Midbrain (tissue), 1 donor: ENCODE measurements around the gene ASB8.
"Not testable (repeated sequence)": the region's sequence is repeated elsewhere in the genome, so short reads cannot be mapped to it uniquely, and the experiment has no call there.

ENCODE experiments used
- DNase-seq: peaks from one replicate; lab custom pipeline; 2025; lab: John Stamatoyannopoulos, UW

The ASB8 gene

DNA sequence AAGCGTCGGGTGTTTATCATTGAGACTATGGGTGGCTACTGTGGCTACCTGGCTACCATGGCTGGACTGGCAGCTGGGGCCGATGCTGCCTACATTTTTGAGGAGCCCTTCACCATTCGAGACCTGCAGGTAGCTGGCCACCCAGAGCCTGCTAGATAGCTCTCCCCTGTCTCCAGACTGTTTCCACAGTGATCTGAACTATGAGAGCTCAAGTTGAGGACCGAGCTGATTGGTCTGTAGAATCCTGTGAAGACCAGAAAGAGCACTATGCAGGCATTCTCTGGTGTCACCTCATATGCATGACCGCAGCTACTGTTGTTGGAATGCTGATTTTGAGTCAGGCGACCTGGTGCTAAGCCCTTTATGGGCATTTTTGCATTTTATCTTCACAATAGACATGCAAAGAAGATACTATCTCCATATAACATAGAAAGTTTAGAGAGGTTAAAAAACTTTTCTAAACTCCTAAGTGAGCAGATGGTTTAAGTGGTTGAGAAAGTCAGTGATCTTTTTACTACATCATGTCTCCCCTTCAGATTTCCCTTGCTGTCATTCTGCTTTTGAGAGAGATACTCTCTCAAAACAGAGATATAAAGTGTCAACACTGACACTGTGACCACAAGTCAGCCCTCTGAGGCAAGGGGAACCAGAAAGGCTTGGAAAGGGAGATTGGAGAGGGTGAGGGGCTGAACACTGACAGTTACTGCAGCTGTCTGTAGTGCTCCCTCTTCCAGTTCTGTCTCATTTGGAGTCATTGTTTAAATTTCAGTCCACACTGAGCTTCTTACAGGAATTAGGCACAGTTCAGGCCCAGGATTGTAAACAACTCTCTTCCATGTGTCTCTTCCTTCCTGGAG is 14.3 kb downstream of the ASB8 start:
- DNase-seq: no peak

DNA sequence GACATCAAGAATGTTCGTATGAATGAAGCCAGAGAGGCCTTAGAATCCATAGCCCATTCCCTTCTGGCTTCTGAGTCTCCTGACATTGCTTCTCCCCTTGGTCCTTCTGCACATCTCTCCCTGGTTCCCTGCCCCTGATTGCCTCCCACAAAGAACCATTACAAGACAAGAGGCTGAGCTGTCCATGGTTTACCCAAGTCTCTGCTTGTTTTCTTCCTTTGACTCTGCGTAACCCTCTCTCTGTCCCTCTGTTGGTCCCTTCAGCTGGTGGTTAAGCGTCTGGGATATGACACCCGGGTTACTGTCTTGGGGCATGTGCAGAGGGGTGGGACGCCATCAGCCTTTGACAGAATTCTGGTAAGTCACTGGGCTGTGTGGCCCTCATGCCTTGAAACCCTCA is 22.3 kb downstream of the ASB8 start:
- DNase-seq: no peak

DNA sequence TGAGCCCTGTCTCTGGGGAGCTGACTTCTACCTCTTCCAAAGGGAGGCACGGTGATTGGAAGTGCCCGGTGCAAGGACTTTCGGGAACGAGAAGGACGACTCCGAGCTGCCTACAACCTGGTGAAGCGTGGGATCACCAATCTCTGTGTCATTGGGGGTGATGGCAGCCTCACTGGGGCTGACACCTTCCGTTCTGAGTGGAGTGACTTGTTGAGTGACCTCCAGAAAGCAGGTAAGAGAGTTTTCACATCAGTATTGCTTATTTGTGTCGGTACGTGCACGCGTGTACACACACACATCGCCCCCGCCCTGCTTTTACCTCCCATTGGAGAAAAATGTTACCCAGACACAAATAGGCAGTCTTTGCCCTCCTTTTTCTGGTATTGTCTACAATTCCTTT is 24.5 kb downstream of the ASB8 start:
- no peak for DNase-seq

DNA sequence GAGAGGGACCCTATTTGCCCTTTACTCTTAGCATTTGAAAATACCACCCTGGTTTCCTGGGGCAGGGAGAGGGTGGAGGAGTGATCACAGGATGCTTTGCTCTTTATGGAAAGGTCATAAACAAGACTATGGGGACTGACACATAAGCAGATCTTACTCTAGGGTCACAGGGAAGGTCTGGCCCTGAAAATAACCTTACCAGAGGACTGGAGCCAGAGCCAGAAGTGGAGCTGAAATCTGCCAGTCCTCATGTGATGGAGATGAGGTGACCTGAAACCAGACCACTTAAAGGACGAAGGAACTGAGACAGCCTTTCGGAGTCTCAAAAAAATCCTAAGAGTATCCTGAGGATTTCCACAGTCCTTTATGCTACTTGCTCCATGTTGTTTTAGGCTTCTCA is 25.8 kb downstream of the ASB8 start:
- DNase-seq: no peak

DNA sequence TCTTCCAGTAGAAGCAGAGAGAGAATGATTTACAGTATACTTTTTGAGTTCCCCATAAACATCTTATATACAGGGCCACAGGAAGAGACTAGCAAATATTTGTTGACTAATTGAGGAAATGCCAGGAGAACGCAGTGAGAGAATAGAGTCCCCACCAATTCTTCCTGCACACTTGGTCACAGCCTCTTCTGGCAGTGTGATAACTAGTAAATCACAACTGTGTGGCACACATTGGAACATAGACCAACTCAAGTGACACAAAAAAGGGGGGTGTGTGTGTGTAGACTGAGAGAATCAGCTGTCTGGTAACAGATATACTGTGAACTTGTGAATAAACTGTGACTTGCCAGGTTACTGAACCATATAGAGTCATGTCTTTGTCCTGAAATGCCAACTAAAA is 27.9 kb downstream of the ASB8 start:
- DNase-seq: no peak

DNA sequence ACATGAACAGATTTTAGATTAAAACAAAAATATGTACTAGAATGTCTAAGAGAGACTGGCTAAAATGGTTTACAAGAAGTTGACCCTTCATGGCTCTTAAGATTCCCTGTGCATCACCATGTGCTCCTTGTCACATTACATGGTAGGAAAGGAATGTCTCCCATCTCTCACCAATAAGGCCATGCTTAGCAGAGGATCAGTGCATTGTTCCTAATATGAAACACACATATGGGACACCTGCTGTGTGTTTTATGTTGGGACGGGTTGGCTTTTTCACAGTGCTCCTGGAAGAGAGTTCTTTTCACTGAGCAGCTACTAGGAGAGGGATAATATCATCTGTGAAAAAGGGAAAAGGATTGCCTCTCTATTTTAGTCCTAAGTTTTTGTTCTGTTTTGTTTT is 28.5 kb downstream of the ASB8 start:
- no peak for DNase-seq

DNA sequence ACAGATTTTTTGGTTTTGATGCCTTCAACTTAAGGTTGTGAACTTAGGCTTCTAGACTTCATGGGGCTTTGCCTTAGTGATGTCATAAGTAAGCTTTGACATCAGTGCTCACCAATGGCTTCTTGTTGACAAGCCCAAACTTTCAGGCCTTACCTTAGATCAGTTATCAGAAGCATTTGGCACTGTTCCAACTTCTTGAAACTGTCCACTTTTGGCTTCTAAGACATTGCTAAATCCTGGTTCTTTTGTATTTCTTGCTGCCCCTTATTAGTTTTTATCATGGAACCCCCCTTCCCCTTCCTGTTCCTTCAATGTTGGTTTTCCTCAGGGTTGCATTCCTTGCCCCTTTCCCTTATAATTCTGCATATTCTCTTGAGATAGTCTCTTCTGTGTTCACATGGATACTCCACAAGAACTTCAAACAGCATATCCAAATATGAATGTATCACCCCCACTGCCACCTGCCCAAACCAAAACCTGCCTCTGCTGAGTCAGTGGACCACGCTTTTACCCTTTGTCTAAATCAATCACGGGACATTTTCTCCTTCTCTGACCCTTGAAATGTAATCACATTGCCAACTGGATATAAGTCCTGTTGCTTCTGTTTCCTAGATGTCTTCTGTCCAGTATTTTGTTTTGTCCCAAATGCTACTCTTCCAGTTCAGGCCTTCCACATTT is 30.2 kb downstream of the ASB8 start:
- no peak for DNase-seq

DNA sequence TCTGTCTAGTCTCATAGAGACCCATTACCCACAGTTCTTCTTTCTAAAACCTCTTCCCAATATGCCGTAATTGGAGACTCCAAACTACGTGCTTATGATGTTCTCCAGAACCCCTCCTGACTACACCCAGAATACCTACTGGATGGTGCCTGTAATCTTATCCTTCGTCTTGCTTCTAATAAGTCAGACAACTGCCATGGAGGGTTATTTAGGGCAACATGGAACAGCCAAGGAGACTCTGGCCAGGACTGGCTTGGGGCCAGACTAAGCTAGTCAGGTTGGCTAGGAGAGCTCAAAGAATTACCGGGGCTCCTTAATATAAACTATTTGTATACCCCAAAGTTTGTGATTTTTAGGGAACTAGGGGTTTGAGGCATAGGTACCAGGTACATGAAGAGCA is 31.3 kb downstream of the ASB8 start:
- DNase-seq: no peak

DNA sequence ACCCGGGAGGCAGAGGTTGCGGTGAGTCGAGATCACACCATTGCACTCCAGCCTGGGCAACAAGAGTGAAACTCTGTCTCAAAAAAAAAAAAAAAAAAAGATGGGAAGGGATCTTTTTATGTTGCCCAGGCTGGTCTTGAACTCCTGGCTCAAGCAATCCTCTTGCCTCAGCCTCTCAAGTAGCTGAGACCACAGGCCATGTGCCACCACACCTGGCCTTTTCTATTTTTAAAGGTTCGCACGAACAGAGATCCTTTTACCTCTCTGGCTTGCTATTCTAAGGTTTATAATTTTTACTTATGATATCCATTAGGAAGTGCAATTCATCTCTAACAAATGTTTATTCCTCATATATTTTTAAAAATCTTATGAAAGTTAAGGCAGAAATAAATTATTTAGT is 31.8 kb downstream of the ASB8 start:
- not testable (repeated sequence) for DNase-seq

DNA sequence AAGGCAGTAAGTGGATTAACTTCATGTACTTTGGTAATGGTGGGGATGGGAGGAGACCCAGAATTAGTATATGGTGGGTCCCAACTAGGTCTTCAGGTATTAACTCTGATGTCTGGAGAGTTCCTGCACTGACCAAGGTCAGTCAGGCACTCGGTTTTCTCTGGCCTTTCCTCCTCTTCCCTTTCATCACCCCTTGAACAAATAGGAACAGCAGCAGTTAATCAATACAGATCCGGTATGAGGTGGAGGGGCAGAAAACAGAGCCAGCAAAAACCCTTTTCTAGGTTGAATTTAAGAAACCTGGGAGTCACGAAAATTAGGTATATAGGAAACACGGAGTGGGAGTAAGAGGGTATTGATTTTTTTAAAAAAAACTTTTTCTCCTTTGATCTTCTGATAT is 34.1 kb downstream of the ASB8 start:
- DNase-seq: no peak

DNA sequence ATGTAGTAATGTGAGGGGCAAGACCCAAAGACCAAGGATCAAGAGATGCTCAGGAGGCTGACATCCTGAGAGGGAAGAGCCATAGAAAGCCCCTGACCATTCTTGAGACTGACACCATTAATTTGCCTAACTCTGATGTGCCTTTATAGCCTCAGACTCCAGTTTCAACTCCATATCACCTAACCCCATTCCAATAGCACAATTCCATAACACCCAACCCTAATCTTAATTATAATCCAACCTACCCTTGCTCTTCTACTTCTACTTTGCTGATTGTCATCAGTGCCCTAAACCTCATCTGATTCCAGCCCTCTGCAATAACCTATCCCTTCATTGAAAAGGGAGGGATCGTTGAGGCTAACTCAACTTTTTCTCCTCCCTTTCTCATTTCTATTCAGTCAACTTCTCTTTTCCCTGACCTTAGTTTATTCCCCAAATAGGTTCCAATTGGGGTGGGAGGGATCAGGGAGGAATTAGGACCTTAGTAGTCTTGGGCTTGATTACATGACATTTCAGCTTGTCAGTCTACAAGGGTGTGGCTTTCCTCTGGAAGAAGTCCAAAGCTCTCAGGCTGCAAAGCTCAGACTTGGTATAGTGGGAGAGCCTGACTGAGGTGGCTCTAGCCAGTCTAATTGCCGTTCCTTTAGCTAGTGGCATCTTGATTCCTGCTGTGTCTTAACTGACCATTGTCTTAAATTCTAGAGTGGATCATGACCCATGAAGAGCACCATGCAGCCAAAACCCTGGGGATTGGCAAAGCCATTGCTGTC is 35.1 kb downstream of the ASB8 start:
- DNase-seq: no peak

DNA sequence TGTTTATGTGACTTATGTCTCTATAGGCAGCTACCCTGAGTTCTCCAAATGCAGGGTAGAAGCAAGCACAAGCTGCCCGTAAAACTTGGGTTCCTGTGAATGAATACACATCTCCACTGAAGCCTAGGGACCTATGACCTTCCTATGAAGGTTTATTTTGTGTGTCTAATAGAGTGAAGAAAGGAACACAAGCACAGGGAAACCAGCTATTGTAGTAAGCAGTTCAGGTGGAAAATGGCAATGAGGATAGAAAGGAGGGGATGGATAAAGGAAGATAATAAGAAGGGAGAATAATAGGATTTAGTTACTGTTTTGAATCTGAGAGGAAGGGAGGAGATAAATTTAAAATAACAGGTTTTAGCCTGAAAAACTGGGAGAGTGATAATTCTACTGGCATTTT is 35.8 kb downstream of the ASB8 start:
- DNase-seq: no peak

DNA sequence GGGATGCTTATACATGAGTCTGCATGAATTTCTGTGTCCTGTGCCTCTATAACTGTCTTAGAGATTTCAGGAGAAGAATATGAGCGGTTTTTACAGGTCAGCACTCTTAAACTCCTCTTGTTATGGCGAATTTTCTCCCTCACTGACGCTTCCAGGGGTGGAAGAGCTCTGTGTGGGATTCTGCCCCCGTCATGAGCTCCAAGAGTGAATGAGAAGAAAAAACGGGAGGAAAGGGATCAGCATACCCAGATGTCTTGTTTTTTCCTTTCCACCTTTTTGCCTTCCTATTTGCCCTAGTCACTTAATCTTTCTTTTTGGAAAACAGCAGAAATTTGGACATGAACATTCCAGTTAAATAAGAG is 37.5 kb downstream of the ASB8 start:
- no peak for DNase-seq

DNA sequence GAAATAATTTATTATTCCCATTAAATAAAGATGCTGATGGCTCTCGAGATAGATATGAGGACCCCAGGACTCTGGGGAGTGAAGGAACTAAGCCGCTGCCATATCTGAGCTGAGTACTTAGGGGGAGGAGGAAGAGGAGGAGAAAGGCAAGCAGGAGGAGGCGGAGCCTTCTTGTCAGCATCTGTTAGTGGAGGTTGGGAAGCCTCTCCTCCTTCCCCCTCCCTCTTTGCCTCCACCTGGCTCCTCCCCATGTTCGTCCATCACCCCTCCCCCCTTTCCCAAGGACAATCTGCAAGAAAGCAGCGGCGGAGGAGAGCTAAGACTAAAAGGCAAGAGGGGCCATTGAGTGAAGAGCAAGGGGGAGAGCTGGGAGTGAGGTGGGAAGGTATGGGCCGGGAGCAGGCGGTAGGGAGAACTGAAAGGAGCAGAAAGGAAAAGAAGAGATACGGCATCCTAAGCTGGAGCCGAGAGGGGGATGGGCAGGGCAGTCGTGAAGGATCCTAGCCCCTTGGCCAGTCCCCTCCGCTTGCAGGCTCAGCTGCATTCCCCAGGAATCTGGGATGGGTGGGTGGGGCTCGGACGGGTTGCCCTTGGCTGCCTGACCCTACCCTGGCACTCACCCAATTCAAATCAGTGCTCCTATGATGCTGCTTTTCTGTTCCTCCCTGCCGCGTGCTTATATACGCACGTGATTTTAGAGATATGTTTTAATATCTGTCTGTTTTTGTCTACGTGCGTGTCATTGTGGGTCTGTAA is 38.1 kb downstream of the ASB8 start, which contains the start of gene PFKM:
Gene PFKM, plus strand, starts transcription at position 287 of the 756 bp plus-strand sequence. CDS start 3,411 bp downstream, outside the sequence.
- peak; percentile 63 for DNase-seq

DNA sequence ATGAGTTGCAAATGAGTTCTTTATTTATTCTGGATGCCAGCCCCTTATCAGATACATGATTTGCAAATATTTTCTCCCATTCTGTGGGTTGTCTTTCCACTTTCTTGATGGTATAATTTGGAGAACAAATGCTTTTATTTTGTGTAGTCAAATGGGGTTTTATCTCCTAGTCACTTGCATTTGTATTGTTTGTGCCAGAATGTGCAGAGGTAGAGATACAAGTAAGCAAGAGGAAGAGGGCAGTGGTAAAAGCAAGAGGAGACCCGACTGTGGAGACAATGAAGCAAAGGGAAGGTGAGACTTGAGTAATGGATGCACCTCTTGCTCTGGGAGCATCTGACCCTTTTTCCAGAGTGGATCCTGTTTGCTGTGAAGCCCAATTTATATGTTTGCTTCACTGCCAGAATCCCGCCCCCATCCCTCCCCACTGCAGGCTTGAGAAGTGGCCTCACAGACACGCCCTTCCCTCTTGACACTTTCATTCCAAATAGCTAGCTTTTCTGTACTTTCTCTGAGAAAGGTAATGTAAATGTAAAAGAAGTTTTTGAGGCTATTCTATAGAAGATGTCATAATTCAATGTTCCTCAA is 38.9 kb downstream of the ASB8 start:
- no peak for DNase-seq

DNA sequence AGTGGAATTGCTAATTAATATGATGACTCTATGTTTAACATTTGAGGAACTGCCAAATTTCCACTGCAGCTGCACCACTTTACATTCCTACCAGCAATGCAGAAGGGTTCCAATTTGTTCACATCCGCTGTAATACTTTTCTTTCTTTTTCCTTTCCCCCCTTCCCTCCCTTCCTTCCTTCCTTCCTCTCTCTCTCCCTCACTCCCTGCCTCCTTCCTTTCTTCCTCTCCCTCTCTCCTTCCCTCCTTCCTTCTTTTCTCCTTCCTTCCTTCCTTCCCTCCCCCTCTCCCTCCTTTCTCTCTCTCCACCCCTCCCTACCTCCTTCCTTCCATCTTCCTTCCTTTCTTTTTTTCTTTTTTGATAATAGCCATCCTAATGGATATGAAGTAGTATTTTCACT is 41.4 kb downstream of the ASB8 start:
- DNase-seq: no peak

DNA sequence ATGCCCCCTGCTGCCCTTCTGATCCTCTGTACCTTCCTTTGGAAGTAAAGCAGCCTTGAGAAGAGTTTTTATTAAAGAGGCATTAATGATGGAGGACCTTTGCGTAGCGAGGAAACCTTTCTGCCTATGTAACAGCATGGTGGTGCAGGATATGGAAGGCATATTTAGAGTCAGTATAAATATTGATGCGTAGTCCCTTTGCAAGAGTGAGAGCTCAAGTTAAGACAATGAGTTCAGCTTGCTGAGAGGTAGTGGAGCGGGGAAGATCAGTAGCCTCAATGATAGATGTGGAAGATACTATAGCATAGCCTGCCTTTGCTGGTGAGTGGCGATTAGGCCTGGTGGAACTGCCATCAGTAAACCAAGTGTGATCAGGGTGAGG is 46.0 kb downstream of the ASB8 start:
- DNase-seq: not testable (repeated sequence)

DNA sequence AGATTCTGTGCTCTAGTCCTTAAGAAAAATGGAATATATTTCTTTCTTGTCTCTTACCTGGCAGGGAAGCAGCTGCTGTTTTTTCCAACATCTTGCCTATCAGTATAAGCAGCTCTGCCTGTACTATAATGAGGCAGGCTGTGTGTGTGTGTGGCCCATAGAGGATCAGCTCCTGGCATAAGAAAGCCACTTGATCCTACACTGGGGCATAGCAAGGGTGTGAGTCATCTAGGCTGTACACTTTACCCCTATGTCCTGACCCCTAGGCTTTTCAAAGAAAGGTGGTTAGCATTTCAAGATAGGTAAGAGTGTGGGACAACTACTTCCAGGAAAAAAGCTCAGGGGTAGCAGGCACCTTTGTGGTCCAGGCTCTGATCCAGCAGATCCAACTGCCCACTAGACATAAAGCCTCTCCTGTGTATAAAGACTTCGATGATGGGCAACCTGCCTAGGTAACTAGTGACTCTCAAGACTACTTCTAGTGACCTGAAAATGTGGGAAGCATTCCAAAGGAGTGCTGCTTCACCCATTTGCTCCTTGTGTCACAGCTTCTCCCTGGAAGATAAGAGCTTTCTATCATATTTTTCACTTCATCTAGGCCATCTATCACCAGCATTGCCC is 46.5 kb downstream of the ASB8 start:
- DNase-seq: no peak

DNA sequence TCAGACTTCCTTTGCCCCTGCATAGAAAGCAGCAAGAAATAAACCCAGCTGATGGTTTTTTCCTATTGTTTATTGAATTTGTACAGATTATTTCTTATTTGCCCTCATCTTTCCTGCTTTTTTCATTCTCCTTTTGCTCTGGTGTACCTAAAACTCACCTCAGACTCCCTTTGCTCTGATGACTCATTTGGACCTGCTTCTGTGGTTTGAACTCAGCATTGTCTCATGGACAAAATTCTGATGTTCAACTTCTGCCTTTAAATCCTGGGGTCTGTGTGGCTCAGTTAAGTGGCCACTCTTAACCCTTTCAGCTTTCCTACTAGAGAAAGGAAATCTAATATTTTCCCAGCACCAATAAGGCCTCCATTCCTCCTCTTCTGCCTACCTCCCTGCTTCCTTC is 47.9 kb downstream of the ASB8 start:
- no peak for DNase-seq

DNA sequence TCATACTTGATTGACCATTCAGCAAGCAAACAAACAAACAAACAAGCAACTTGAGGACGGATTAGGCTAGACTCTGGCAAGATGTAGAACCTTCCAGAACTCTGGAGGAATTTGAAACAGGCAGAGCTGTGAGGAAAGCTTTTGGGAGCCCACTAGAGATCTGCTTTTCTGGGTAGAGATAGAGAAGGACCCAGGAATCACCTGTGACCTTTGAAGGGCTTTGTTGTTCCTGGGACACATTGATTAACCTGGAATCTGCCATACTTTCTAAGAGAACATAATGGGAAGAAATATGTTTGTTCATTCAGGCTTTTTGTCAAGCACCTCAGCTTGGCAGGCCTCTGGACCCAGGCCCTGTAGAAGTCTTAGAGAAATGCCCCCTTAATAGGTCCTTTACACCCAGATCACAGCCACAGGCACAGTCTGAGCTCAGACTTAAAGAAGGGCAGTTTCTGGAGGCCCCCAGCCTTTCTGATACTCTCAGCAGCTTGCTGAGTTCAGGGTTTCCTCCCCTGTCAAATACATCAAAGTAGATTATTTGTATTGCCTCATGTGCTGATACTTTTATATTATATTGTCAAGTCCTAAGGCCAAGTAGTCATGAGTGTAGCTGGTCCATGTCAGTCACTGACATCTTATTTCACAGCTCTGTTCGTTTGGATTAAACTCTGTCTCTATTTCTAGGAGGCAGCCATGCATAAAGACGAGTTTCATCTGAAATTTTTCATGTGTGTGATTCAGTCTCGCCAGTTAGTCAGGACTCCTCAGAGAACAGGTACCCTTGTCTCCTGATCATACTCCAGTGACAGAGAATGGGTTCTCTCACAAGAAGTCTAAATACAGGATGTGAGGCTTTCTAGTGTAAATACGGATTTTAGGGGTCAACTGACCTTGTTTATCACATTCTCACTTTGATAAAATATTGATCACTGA is 50.4 kb downstream of the ASB8 start:
- no peak for DNase-seq
